Measurements from ENCODE around the gene MSRB3. TPM values are rescaled to one million over a fixed set of nuclear protein-coding genes. Genes with fewer than 3 reads are reported as not detected.

Gene MSRB3
- total RNA-seq, 4 donors from 2014 or later, result 2.7 to 54.6 (median 11.1) TPM

DNA sequence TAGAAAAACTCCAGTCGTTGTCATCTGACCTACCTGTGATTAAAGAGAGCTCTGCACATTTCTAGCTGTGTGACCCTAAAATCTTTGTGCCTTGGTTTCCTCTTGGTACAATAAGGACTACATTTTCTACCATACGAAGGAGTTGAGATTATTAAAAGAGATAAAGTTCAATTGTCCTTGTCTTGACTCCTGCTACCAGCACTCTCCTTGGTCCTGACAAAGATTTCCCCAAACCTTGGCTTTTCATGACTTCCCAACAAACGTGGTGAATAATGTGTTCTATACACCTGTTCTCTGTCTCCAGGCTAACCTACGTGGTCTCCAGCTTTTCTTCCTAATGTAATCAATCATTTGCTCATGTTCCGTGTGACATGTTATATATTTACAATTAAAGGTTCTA is 223.5 kb downstream of the MSRB3 start:
- H3K27me3 ChIP-seq, result peaks cover 0 to 16% (median 0%) of the 10 kb centered on the region in 4 donors
- WGBS, 2 donors, result 66 to 73% methylated on average over 5 of the region's 5 CpGs
- intact Hi-C loops (cut with DNase I), result no loop called here
- H3K4me3 ChIP-seq, result no peak overlapping the region
- DNase-seq, result no peak
- no peaks in the 10 kb centered on the region for H3K9me3 ChIP-seq
- H3K4me1 ChIP-seq, result peaks cover 0 to 9% (median 0%) of the 10 kb centered on the region in 3 donors
- no peak overlapping the region for H3K27ac ChIP-seq
- no peaks in the 10 kb centered on the region for H3K36me3 ChIP-seq
- no peak for TF ChIP-seq POLR2A (IDR thresholded peaks at IDR 0.05)
- TF ChIP-seq, protein P1, sequence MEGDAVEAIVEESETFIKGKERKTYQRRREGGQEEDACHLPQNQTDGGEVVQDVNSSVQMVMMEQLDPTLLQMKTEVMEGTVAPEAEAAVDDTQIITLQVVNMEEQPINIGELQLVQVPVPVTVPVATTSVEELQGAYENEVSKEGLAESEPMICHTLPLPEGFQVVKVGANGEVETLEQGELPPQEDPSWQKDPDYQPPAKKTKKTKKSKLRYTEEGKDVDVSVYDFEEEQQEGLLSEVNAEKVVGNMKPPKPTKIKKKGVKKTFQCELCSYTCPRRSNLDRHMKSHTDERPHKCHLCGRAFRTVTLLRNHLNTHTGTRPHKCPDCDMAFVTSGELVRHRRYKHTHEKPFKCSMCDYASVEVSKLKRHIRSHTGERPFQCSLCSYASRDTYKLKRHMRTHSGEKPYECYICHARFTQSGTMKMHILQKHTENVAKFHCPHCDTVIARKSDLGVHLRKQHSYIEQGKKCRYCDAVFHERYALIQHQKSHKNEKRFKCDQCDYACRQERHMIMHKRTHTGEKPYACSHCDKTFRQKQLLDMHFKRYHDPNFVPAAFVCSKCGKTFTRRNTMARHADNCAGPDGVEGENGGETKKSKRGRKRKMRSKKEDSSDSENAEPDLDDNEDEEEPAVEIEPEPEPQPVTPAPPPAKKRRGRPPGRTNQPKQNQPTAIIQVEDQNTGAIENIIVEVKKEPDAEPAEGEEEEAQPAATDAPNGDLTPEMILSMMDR (IDR thresholded peaks at IDR 0.05), result no peak

GRCh38 chr12:65504417-65504816 is 225.9 kb downstream of the MSRB3 start:
- Histone ChIP-seq H3K36me3 (no peaks in the 10 kb centered on the region), H3K27me3 (peaks cover 0 to 16% (median 0%) of the 10 kb centered on the region in 4 donors), H3K4me1 (peaks cover 0 to 9% (median 0%) of the 10 kb centered on the region in 3 donors), H3K27ac (no peak overlapping the region), H3K4me3 (no peak overlapping the region), H3K9me3 (no peaks in the 10 kb centered on the region)
- WGBS, 2 donors, result 75 to 86% methylated on average over 1 of the region's 1 CpG
- no peak for TF ChIP-seq POLR2A (IDR thresholded peaks at IDR 0.05)
- TF ChIP-seq, protein P1 (IDR thresholded peaks at IDR 0.05), result no peak
- no peak for DNase-seq
- intact Hi-C loops (cut with DNase I), result no loop called here

DNA sequence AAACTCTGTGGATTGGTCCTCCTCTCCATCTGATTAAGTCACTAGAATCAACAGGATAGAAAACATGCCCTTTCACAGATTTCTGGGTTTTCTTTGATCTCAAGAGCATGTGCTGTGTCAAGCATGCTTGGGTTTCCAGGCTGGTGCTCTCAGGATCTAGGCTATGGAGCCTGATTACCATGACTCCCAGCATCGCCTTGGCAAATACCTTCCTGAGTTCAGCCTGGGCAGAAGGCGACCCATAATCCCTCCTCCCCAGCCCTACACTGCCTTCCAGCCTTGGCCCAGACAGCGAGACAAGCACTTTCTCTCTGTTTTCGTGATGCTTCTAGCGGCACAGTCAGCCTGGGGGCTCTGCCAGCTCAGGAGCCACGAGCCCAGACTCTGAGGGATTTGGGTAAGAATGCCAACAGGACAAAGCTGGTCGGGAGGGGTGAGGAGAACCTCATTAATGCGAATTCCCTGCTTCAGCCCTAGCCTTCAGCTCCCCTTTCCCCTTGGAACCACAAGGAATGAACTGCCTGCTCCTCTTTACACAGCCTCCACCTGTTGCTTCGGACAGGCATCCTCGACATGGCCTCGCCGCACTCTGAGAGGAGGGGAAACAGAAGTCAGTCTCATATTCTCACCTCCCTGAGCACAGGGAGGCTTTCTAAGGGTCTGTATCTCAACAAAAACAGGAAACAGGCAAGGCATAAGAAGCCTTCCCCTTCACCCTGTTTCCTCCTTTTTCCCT is 227.1 kb downstream of the MSRB3 start:
- 67 to 74% methylated on average over 7 of the region's 12 CpGs for WGBS, 2 donors
- TF ChIP-seq POLR2A (IDR thresholded peaks at IDR 0.05), result no peak
- TF ChIP-seq, protein P1 (IDR thresholded peaks at IDR 0.05), result no peak
- H3K27me3 ChIP-seq, result peaks cover 0 to 16% (median 0%) of the 10 kb centered on the region in 4 donors
- H3K9me3 ChIP-seq, result no peaks in the 10 kb centered on the region
- H3K4me3 ChIP-seq, result no peak overlapping the region
- H3K4me1 ChIP-seq, result peaks cover 0 to 12% (median 0%) of the 10 kb centered on the region in 3 donors
- DNase-seq, result no peak
- H3K36me3 ChIP-seq, result no peaks in the 10 kb centered on the region
- intact Hi-C loops (cut with DNase I), result no loop called here
- no peak overlapping the region for H3K27ac ChIP-seq

GRCh38 chr12:65508276-65509035 is 230.0 kb downstream of the MSRB3 start:
- Histone ChIP-seq H3K27ac (no peak overlapping the region), H3K4me1 (peaks cover 0 to 16% (median 0%) of the 10 kb centered on the region in 3 donors), H3K27me3 (peaks cover 0 to 11% (median 0%) of the 10 kb centered on the region in 4 donors), H3K9me3 (no peaks in the 10 kb centered on the region), H3K4me3 (no peak overlapping the region), H3K36me3 (no peaks in the 10 kb centered on the region)
- 71 to 78% methylated on average over 10 of the region's 10 CpGs for WGBS, 2 donors
- TF ChIP-seq, protein P1 (IDR thresholded peaks at IDR 0.05), result no peak
- no peak for TF ChIP-seq POLR2A (IDR thresholded peaks at IDR 0.05)
- DNase-seq, result no peak
- intact Hi-C loops (cut with DNase I), result no loop called here

DNA sequence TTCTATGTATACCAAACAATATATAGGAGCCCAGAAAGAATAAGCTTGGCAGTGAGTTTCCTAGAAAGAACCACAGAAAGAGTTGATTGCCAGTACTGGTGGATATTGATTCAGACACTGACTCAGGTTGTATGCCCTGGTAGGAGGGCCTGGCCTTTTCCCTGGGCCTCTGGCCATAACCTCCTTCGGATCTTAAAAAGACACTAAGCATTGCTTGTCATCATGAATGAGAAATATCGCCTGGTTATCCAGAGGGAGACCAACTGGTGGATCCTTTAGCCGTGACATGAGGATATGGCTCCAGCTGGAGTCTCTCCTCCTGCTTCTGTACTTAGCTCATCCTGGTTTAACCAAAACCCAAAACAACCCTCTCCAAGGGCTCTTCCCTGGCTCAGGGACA is 231.5 kb downstream of the MSRB3 start:
- no peak overlapping the region for H3K27ac ChIP-seq
- peaks cover 0 to 16% (median 0%) of the 10 kb centered on the region in 3 donors for H3K4me1 ChIP-seq
- WGBS, 2 donors, result 76 to 84% methylated on average over 3 of the region's 3 CpGs
- peaks cover 0 to 11% (median 0%) of the 10 kb centered on the region in 4 donors for H3K27me3 ChIP-seq
- no peak for TF ChIP-seq POLR2A (IDR thresholded peaks at IDR 0.05)
- TF ChIP-seq, protein P1 (IDR thresholded peaks at IDR 0.05), result no peak
- no peaks in the 10 kb centered on the region for H3K9me3 ChIP-seq
- intact Hi-C loops (cut with DNase I), result no loop called here
- DNase-seq, result no peak
- peak overlapping the region in 1 of 4 donors; percentile 4 for H3K4me3 ChIP-seq
- no peaks in the 10 kb centered on the region for H3K36me3 ChIP-seq

Data from esophagus squamous epithelium (tissue), 5 donors.